NCI-H2029 treated with DMSO at 0.1 percent for 48 hours (cell line): Measurements from ENCODE around the gene TMEM60.
A peak's percentile ranks its signal among the peaks of the same experiment; 100 is the strongest.
"Not testable (repeated sequence)": the region's sequence is repeated elsewhere in the genome, so short reads cannot be mapped to it uniquely, and the experiment has no call there.

Experiments
- DNase-seq: peaks from one replicate; lab custom pipeline; 2025; lab: John Stamatoyannopoulos, UW

The TMEM60 gene

GRCh38 chr7:77798394-77799077 is at the start of gene TMEM60, which contains the start of gene PHTF2:
Gene TMEM60, minus strand, starts transcription at chr7:77798434. Its CDS starts 4,061 bp downstream, at chr7:77794373.
Gene PHTF2, plus strand, starts transcription at chr7:77798773.
- DNase-seq = peak; percentile 99

GRCh38 chr7:77846317-77847092 is 48.3 kb upstream of the TMEM60 start:
- no peak for DNase-seq

GRCh38 chr7:77843194-77843593 is 45.0 kb upstream of the TMEM60 start:
- DNase-seq = no peak

GRCh38 chr7:77839919-77840318 is 41.7 kb upstream of the TMEM60 start:
- no peak for DNase-seq

- no peak for DNase-seq
These were observed 40.8 kb upstream of the TMEM60 start for GRCh38 chr7:77838929-77839491.

- DNase-seq = no peak
These were observed 39.7 kb upstream of the TMEM60 start for GRCh38 chr7:77837966-77838365.

- DNase-seq = no peak
These were observed 39.0 kb upstream of the TMEM60 start for GRCh38 chr7:77837275-77837674.

GRCh38 chr7:77836425-77836824 is 38.2 kb upstream of the TMEM60 start:
- DNase-seq = not testable (repeated sequence)

- no peak for DNase-seq
These were observed 34.9 kb upstream of the TMEM60 start for GRCh38 chr7:77833136-77833535.

GRCh38 chr7:77831953-77832352 is 33.7 kb upstream of the TMEM60 start:
- DNase-seq = no peak

GRCh38 chr7:77831481-77831880 is 33.2 kb upstream of the TMEM60 start:
- no peak for DNase-seq

GRCh38 chr7:77830649-77831355 is 32.6 kb upstream of the TMEM60 start:
- no peak for DNase-seq

- no peak for DNase-seq
These were observed 29.8 kb upstream of the TMEM60 start for GRCh38 chr7:77827999-77828398.

- DNase-seq = no peak
These were observed 28.1 kb upstream of the TMEM60 start for GRCh38 chr7:77826300-77826699.

GRCh38 chr7:77825131-77825530 is 26.9 kb upstream of the TMEM60 start:
- no peak for DNase-seq

GRCh38 chr7:77824636-77825035 is 26.4 kb upstream of the TMEM60 start:
- DNase-seq = no peak

- no peak for DNase-seq
These were observed 25.6 kb upstream of the TMEM60 start for GRCh38 chr7:77823787-77824186.

GRCh38 chr7:77822269-77822668 is 24.0 kb upstream of the TMEM60 start:
- DNase-seq = no peak

GRCh38 chr7:77820967-77821366 is 22.7 kb upstream of the TMEM60 start:
- DNase-seq = no peak

GRCh38 chr7:77819021-77819420 is 20.8 kb upstream of the TMEM60 start:
- no peak for DNase-seq

- DNase-seq = no peak
These were observed 14.9 kb upstream of the TMEM60 start for GRCh38 chr7:77813180-77813579.

GRCh38 chr7:77812290-77812685 is 14.1 kb upstream of the TMEM60 start:
- no peak for DNase-seq
